Effector CD8-positive, alpha-beta T cell (primary cell): ENCODE data around the gene WDR45B.

Experiments used
- DNase-seq: peaks from one replicate; lab custom pipeline; 2025; lab: John Stamatoyannopoulos, UW
- total RNA-seq, 4 experiments: gene quantifications; one replicate each; lab custom pipeline; 2026; lab: John Stamatoyannopoulos, UW

WDR45B gene
- 83.0 to 96.0 (median 86.5) reads per million in 4 experiments for total RNA-seq

DNA sequence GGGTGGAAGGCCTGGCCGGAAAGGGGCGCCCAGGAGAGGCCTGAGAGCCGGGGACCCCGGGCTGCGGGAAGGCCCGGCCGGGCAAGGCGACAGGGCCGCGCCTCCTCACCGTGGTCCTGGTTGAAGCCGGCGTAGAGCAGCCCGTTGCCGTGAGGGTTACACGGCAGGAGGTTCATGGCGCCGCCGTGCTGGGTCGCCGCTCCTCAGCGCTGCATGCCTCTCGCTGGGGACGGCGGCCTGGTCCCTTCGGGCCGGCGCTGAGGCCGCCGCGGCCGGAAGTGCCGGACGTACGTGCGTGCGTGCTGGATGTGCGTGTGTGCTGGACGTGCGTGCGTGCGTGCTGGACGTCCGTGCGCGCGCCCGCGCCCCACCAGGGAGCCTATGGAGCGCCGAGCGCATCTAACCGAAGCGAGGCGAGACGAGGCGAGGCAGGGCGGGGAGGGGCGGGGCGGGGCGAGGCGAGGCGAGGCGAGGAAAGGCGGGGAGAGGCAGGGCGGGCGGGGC, at the start of gene WDR45B:
TSS of gene WDR45B (minus strand) at position 280 of the 504 bp plus-strand sequence. CDS start at position 176, 104 bp downstream.
- peak; percentile 83 for DNase-seq

DNA sequence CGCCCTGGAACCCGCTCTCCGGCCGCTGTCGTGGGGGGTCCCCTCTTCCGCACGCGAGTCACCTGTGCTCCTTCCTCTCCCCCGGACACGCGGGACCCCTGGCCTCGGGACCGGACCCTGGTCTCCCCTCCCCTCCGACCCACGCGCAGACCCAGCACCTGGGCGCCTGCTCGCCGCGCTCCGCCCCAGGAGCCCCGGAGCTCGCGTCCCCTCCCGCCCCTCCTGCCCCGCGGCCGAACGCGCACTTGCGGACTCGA, 49.5 kb upstream of the WDR45B start:
- DNase-seq: no peak

DNA sequence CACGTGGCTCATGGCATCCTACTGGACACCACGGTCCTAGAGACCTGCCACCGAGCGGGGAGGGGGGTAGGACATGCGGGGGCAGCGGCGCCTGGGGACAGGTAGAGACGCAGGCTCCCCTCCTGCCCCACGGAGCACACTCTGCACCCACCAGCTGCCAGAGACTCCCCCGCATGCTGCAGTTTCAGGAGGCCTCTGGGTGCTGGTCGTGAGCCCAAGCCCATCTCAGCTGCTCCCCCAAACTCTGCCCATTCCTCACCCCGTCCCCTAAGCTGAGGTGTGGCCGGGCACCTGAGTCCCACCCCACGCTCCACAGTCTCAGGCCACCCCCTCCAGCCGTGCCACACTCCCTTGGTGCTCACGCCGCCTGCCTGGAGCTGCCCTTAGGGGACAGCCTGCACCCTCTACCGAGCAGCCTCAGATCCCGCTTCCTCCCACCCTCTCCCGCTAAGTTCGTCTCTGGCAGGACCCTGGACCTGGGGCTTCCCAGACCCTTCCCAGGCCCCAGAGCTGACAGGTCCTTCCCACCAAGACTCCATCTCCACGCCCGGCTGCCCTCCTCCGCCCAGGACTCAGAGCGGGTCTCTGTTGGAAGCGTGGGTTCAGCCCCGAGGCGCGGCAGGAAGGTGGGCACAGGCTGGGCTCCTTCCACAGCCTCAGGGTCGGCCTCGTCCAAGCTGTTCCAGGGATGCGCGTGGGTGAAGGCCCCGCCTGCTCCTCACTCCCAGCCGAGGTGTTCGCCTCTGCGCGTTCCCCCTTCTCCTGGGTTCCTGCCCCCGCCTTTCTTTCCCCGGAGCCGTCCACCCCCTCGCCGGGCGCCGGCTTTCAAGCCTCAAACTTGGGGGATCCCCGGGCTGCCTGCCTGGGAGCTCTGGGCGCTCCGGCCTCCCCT, 48.9 kb upstream of the WDR45B start:
- peak; percentile 9 for DNase-seq

DNA sequence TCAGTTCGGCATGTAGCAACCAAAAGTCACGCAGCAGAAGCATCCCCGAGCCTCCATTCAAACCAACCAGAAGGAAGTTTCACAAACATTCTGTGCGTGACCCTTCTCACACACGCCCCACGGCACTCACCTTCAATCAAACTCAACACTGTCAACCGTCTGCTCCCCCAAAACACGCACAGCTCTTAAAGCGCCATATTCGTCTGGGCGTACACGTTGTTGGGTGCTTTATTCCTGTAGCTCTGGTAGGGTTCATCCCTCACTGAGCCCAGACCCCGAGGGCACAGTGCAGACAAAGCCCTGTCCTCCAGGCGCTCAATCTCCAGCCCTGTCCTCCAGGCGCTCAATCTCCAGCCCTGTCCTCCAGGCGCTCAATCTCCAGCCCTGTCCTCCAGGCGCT, 48.0 kb upstream of the WDR45B start:
- no peak for DNase-seq

DNA sequence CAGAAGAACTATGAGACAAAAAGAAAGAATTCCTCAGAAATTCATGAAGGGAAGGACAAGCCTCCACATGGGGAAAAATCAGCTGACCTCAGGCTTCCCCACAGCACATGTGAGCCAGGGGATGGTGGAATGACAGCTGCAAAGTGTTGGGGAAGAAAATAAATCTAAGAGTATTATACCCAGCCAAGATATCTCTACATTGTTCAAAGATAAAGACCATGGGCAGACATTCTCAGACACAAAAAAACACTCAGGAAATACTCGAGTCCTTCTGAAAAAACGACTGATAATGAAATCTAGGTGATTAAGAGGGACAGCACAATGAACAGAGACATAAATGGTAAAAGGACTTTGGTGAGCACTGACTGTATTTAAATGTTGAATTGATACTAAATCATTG, 46.4 kb upstream of the WDR45B start:
- no peak for DNase-seq

DNA sequence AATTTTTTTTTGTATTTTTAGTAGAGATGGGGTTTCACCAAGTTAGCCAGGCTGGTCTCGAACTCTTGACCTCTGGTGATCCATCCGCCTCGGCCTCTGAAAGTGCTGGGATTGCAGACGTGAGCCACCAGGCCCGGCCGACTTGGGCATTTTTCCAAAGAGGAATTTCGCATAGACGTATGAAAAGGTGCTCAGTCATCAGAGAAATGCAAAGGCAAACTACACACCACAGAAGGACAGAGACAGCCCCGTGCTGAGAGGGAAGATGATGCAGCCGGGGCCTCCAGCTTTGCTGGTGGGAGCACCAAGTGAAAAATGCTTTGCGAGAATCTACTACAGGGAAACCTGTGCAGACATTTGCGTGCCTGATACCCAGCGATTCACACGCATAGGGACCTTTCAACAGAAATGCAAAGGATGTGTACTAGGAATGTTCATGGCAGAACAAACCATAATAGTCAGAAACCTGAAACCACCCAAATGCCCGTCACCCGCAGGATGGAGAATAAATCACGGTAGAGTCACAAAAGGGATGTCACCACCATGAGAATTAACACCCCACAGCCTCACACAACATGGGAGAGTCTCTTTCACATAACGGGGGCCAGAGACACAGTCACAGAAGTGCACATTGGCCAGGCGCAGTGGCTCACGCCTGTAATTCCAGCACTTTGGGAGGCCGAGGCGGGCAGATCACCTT, 45.1 kb upstream of the WDR45B start:
- DNase-seq: no peak

DNA sequence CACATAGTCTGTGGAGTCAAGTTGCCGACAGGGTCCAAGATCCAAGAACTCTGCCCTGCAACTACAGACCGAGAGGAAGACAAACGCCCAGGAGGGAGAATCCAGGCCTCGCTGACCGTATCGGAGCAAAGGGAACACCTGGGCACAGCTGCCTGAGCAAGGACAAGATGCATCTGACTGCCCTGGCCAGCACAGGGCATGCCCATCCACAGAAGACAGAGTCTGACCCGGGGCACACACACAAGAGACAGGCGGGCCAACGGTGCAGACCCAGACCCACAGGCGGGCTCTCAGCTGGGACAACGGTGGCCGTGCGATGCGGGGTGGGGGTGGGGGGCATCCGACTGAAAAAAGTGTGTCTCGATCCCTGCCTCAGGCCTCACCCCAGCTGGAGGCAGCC, 44.0 kb upstream of the WDR45B start:
- no peak for DNase-seq

DNA sequence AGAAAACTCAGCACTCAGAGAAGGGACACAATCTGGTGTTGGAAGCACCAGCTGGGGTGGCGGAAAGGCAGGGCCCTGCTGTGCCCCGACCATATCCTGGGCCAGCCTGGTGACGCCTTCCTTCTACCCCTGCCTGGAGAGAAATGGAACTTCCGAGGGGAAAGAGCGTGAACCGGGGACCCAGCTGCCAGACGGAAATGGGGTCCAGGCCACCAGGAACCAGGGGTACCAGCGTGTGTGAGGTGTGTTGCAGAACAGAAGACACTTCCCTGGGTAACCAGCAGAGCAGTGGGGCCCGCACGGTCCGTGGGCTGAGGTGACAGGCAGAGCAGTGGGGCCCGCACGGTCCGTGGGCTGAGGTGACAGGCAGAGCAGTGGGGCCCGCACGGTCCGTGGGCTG, 43.5 kb upstream of the WDR45B start:
- no peak for DNase-seq

DNA sequence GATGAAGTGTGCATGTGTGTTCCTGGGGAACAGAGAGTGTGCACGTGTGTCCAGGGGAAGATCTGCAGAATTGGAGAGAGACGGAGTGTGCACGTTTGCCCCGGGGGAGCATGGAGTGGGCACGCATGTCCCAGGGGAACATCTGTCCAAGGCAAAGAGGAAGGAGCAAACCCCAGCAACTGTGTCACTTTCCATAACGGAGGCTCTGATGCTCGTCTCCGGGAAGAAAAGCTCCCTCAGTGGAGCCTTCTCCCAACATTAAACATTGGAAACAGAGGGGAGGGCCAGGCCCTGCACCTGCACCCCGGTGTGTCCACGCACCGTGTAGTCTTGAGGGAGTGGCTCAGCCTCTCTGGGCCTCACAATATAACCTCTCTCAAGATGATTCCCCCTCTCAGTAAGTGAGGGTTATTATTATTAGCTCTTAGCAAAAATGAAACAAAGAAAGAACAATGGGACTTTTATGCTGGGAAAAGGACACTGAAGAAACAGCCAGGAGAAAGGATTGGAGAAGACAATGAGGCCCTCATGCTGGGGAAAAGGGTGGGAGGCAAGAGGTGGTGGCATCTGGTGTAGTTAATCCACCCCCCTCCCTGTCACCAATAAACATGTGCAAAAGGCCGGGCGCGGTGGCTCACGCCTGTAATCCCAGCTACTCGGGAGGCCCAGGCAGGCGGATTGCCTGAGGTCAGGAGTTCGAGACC, 42.7 kb upstream of the WDR45B start:
- DNase-seq: no peak

DNA sequence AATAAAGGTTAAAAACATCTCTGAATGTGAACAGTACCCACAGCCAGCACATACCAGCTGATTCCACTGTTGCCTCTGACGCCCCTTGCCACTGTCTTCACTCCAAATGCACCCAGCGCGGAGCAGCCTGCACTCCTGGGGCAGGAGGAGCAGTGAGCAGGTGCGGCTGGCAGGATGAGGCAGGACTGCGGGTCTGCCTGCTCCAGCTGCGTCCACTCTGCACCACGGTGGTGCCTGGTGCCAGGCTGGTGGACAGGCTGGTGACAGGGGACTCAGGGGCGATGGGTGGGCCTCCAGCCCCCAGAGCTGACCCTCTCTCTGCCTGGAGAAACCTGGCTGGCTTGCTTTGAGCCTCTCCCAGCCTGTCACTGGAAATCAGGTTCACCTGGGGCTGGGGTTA, 40.8 kb upstream of the WDR45B start:
- DNase-seq: no peak

DNA sequence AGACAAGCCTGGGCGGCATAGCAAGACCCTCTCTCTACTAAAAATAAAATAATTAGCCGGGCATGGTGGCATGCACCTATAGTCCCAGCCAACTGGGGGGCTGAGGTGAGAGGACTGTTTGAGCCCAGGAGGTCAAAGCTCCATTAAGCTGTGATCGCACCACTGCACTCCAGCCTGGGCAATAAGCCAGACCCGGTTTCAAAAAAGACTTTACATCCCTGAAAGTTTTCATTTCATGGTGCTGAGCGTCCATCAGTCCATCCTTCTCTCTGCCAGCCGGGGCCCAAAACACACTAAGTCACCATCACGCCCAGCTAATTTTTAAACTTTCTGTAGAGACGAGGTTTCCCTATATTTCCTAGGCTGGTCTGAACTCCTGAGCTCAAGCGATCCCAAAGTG, 39.6 kb upstream of the WDR45B start:
- no peak for DNase-seq

DNA sequence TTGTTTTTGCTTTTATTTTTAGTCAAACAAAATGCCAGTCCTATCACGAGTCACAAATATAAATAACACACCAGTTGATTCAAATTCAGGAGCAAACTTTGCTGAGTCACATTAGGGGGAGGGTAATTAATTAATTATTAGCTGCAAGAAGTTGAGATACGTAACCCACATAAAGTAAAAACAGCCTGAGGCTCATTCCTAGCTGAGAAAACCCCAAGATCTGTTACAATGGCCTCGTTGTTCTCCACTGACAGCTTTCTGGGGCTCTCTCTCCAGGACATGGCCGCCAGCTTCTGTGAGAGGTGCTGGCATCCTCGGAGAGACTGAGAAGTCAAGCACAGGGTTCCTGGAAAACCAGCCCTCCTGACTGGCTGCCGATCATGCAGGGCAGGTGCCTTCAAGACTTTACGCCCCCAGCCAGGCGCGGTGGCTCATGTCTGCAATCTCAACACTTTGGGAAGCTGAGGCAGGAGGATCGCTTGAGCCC, 39.2 kb upstream of the WDR45B start:
- DNase-seq: no peak

DNA sequence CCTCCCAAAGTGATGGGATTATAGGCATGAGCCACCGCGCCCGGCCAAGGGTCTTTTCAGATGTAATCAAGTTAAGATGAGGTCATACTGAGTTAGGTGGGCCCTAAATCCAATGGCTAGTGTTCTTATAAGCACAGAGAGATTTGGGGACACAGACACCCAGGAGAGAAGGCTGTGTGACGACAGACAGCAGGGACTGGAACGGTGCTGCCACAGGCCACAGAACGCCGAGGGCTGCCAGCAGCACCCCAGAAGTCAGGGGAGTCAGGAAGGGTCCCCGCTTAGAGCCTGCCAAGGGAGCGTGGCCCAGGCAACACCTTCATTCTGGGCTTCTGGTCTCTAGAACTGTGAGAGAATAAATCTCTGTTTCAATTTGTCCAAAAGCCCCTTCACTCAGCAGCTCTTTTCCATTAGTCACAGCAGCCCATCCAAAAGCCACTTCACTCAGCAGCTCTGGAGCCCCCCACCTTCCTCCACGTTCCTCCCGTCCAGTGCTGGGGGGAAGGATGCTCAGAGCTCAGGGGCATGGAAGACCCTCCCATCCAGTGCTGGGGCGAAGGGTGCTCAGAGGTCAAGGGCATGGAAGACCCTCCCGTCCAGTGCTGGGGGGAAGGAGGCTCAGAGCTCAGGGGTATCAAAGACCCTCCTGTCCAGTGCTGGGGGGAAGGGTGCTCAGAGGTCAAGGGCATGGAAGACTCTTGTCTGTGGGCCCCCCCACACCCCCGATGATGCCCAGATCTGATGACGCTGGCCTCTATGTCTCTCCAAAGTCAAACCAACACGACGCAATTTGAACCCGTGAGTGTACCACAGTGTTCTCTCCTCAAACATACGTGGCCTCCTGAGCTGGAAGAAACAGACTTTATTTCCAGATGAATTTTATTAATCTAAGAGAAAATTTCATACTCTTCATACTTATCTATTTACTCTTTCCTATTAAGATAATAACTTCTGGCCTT, 38.4 kb upstream of the WDR45B start:
- no peak for DNase-seq

DNA sequence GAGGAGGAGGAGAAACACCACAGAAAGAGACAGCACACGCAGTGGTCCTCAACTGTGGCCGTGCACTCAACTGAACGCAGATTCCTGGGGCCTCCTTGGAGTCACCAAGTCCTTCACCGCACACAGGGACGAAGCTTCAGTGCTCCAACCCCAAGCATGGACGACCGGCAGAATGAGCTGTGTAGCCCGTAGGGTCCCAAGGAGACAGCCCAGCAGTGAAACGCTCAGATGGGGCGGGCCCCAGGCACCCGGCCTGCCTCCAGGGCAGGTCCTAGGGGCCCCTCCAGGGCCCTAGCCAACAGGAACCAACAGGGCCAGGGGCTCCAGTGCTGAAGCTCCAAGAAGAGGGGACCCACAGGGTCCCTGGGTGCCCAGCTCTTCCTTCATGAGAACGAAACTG, 37.0 kb upstream of the WDR45B start:
- no peak for DNase-seq

DNA sequence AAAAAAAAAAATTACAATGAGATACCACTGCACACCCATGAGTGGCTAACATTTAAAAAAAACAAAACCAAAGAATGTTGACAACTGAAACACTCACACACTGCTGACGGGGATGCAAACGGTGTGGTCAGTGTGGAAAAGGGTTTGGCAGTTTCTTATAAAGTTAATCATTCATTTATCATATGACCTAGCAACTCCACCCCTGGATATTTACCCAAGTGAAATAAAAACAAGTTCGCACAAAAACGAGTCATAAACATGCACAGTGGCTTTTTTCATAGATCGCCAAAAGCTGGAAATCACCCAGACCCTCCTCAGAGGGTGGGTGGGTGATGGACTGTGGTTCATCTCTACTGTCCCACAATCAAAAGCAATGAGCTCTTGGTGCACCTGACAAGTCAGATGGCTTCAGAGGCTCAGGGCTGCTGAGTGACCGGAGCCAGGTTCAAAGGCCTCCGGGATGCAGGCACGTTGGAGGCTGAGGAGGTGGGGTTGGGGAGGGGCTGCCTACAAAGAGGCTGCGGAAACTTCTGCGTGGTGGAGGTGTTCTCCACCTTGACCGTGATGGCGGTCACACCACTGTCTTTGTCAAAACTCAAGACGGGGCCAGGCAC, 36.1 kb upstream of the WDR45B start:
- no peak for DNase-seq

DNA sequence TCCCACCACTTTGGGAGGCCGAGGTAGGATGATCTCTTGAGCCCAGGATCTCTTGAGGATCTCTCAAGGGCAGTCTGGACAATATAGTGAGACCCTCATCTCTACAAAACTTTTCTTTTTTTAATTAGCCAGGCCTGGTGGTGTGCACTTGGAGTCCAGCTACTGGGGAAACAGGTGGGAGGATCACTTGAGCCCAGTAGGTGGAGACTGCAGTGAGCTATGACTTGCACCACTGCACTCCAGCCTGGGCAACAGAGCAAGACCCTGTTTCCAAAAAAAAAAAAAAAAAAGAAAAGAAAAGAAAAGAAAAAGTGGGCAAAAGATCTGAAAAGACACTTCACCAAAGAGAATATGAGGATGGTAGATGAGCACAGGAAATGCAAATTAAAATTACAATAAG, 35.3 kb upstream of the WDR45B start:
- no peak for DNase-seq

DNA sequence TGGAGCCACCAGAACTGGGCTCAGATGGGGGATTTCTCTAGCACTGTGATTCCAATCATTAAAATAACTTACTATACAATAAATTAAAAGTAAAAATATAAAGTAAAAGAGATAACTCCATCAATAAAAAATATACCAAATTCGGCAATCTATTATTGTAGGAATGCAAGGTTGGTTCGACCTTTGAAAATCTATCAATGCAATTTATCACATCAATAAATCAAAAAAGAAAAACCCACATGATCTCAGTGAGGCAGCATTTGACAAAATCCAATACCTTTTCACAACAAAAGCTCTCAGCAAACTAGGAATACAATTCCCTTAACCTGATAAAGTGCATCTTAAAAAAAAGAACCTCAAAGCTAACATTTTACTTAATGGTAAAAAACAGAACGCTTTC, 33.3 kb upstream of the WDR45B start:
- no peak for DNase-seq

DNA sequence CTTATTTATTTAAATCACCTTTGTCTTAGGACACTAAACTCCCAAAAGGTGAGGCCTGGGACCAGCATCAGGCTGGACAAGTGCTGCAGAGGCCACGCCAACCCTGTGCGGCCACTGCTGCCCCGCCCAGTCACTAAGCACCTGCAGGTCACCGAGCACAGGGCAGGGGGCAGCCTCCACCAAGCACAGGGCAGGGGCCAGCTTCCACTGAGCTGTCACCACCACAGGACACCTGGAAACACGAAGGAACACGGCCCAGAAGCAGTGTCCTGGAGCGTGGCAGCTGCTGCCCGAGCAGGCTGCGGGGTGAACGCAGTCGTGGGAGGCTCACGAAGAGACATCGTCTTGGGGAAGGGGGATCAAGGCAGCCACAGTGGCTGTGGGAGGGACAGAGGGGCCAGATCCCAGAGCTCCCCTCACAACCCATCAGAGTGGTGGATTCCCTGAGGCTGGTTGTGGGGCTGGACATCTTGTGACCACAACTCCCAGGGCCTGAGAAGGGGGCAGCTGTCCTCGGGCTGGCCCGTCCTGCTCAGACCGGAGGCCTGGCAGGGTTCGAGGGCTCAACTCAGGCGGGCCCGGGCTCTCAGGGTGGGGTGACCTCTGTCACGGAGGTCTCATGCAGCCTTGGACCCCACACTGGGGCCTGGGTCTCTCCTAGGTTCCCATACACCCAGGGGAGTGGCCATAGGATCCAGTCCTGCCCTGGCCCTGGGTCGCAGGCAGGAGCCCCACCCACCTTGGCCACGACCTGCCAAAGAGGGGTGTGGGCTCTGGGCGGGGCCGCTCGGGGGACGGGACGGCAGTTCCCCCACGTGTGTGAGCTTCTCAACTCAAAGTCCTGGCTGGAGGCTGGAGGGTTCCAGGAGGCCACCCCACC, 31.6 kb upstream of the WDR45B start:
- no peak for DNase-seq

DNA sequence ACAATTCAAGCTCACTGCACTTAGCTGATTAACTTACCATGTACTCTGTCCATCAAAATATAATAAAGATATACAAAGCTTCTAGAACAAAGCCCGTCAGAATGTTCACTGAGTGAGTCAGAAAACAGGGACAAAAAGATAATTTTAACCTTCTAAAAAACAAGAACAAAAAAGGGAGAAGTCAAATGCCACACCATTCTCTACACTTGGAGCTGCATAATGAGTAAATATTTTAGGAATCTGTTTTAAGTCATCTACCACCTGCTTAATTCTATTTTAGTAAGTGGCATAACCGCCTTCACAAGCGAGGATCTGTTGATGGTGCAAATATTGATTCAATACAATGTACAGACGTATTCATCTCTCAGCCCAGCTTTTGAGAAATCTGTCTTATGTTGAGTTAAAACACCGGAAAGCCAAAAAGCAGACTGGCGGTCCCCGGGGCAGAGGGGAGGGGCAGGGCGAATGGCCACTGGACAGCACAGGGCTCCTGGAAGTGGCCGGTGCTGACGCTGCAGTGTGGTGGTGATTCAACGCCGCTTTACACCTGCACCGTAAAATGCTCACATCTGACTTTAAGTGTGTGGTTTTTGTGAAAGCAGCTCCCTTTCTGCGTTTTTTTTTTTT, 30.1 kb upstream of the WDR45B start:
- DNase-seq: no peak
